B cell (primary cell): Measurements from ENCODE around the gene CEP63.

ENCODE experiments used
- CTCF ChIP-seq: fragments of 200-600 bp; IDR thresholded peaks from one replicate; pipeline ENCODE4 v1.8.0; 2022; ENCODE audit warnings: antibody characterized with exemption, mild to moderate bottlenecking
- EZH2 ChIP-seq: IDR thresholded peaks from 2 replicates; pipeline ENCODE4 v1.6.1; 2012; ENCODE audit warnings: borderline replicate concordance, low read depth, mild to moderate bottlenecking, moderate library complexity, low read length; ENCODE audit not compliant: insufficient read depth, poor library complexity, severe bottlenecking

- TF ChIP-seq CTCF, result no peak
- no peak for TF ChIP-seq EZH2
Observed at GRCh38 chr3:134485075-134485717, 661 bp upstream of the CEP63 start.
